K562 (cell line): Measurements from ENCODE around the gene CEP128. TPM values are rescaled to one million over a fixed set of nuclear protein-coding genes. Genes with fewer than 3 reads are reported as not detected.

Source experiments
- CBX2 ChIP-seq: fragments of 200-600 bp; sonication (generic); IDR thresholded peaks from one replicate; pipeline ENCODE4 v1.6.1; 2012; ENCODE audit warnings: mild to moderate bottlenecking, low read length, inconsistent platforms; ENCODE audit not compliant: insufficient read depth, poor library complexity, severe bottlenecking
- E2F6 ChIP-seq, 2 experiments: IDR thresholded peaks; 2 replicates each; pipeline ENCODE4 v1.6.1; 2011; ENCODE audit warnings: borderline replicate concordance in 1 of 2, control low read depth in 1 of 2, low read depth in 1 of 2, low read length in 1 of 2, mild to moderate bottlenecking in 1 of 2, mixed read lengths in 1 of 2, moderate library complexity in 1 of 2; ENCODE audit not compliant: insufficient read depth in 1 of 2, insufficient read length in 1 of 2, poor library complexity in 1 of 2, severe bottlenecking in 1 of 2; ENCODE audit errors: extremely low read depth in 1 of 2
- EHMT2 ChIP-seq: fragments of 450-650 bp; IDR thresholded peaks from 2 replicates; pipeline ENCODE4 v1.6.1; 2018; ENCODE audit warnings: antibody characterized with exemption
- GTF2B ChIP-seq: IDR thresholded peaks from 2 replicates; pipeline ENCODE4 v1.6.1; 2011; ENCODE audit not compliant: insufficient read length; ENCODE audit errors: extremely low read depth
- HMGN3 ChIP-seq: IDR thresholded peaks from 2 replicates; pipeline ENCODE4 v1.6.1; 2011; ENCODE audit warnings: borderline replicate concordance, low read depth, mild to moderate bottlenecking, mixed read lengths, low read length; ENCODE audit not compliant: insufficient read length; ENCODE audit errors: extremely low read depth
- HNRNPK ChIP-seq: fragments of 200-400 bp; formaldehyde crosslinking; IDR thresholded peaks from one replicate; pipeline ENCODE4 v1.6.1; 2018; ENCODE audit warnings: mild to moderate bottlenecking, low read depth, low read length; ENCODE audit not compliant: poor library complexity, severe bottlenecking
- MCM7 ChIP-seq, 2 experiments: fragments of 450-650 bp; IDR thresholded peaks; 2 replicates each; pipeline ENCODE4 v1.6.1; 2016 to 2018
- POLR2AphosphoS2 ChIP-seq: IDR thresholded peaks from 2 replicates; pipeline ENCODE4 v1.6.1; 2012; ENCODE audit warnings: low read length, improper control_type of control experiment
- RAD21 ChIP-seq, 2 experiments: fragments of 250-450 bp in 1 of 2; fragments of 450-650 bp in 1 of 2; sonication (Bioruptor Pico) in 1 of 2; formaldehyde crosslinking in 1 of 2; IDR thresholded peaks in 1 of 2; conservative IDR thresholded peaks in 1 of 2; 2 replicates each; pipeline versions ENCODE4 v1.4.0 to v1.8.0; 2020 to 2022; ENCODE audit warnings: mild to moderate bottlenecking in 2 of 2, moderate library complexity in 1 of 2
- REST ChIP-seq, 2 experiments: fragments of 450-650 bp; formaldehyde crosslinking in 1 of 2; IDR thresholded peaks; 2 replicates each; pipeline versions ENCODE4 v1.4.0 to v1.6.1; 2014 to 2020; ENCODE audit warnings: mild to moderate bottlenecking in 2 of 2, borderline replicate concordance in 1 of 2, low read depth in 1 of 2
- SAFB ChIP-seq: fragments of 200-400 bp; formaldehyde crosslinking; IDR thresholded peaks from 2 replicates; pipeline ENCODE4 v1.6.1; 2017; ENCODE audit warnings: low read depth, low read length, borderline replicate concordance
- SMARCB1 ChIP-seq: IDR thresholded peaks from 2 replicates; pipeline ENCODE4 v1.6.1; 2011; ENCODE audit warnings: improper control_type of control experiment, low read depth; ENCODE audit not compliant: insufficient read length
- SMC3 ChIP-seq: conservative IDR thresholded peaks from 2 replicates; pipeline ENCODE4 v1.6.1; 2011; ENCODE audit warnings: low read depth, low read length, improper control_type of control experiment; ENCODE audit not compliant: insufficient read depth
- STAG1 ChIP-seq: sonication (generic); formaldehyde crosslinking; IDR thresholded peaks from 2 replicates; pipeline ENCODE4 v1.5.0; 2020; ENCODE audit warnings: missing genetic modification reagents, borderline replicate concordance
- U2AF1 ChIP-seq: fragments of 200-400 bp; formaldehyde crosslinking; optimal IDR thresholded peaks from 2 replicates; pipeline ENCODE3; 2017; ENCODE audit warnings: mild to moderate bottlenecking, low read depth, low read length, moderate library complexity
- ZNF165 ChIP-seq: fragments of 250-450 bp; sonication (Bioruptor Pico); IDR thresholded peaks from 2 replicates; pipeline ENCODE4 v1.4.0; 2020; ENCODE audit warnings: borderline replicate concordance
- polyA plus RNA-seq, 8 experiments: library from polyadenylated mRNA; depleted of rRNA in 4 of 8; stranded (reverse) in 5 of 8; unstranded in 3 of 8; fragments of >200 nt; fragmentation: Nextera tagmentation in 2 of 8; fragmentation: Illumina TruSeq in 1 of 8; extraction: Ambion mirVana in 2 of 8; extraction: Trizol in 1 of 8; gene quantifications; 2 replicates each; pipeline versions ENCODE4 v1.2.1 to v1.2.3, GENCODE V29; 2011 to 2014; ENCODE audit warnings: inconsistent platforms in 1 of 8, missing spikeins in 1 of 8
- total RNA-seq, 7 experiments: library from RNA; depleted of rRNA in 6 of 7; stranded (reverse); fragments of >200 nt in 6 of 7; fragmentation: Illumina TruSeq in 2 of 7; extraction: Trizol in 2 of 7; gene quantifications; 2 replicates each; pipeline versions ENCODE4 v1.2.1 to v1.2.3, GENCODE V29; 2011 to 2021; ENCODE audit warnings: low replicate concordance in 1 of 7

CEP128 gene
- total and polyA plus RNA-seq, 9 of the 15 experiments (the other 6 are each of a cell fraction or from before 2014, with no cell fraction given), result 2.3 to 9.2 (median 4.6) TPM

GRCh38 chr14:80954687-80955299 lies 13.3 kb upstream of the CEP128 start (continued):
- peak; percentile 74 for TF ChIP-seq REST (IDR thresholded peaks at IDR 0.05; ENCODE audit: borderline replicate concordance)
- TF ChIP-seq REST (CRISPR knock-in tag; IDR thresholded peaks at IDR 0.05; ENCODE audit: low read depth), result no peak
- peak; percentile 67 for TF ChIP-seq SMC3
- TF ChIP-seq HNRNPK, result no peak
- TF ChIP-seq ZNF165 (CRISPR knock-in tag), result no peak
- no peak for TF ChIP-seq SMARCB1
- TF ChIP-seq EHMT2, result no peak
- TF ChIP-seq STAG1, result peak; percentile 44; the same call in 1 of the 2 replicates
- TF ChIP-seq MCM7 (IDR thresholded peaks at IDR 0.05), result no peak
- TF ChIP-seq POLR2AphosphoS2, result no peak
- TF ChIP-seq SAFB, result no peak
- peak; percentile 78 to 79 for TF ChIP-seq RAD21 (CRISPR knock-in tag; conservative IDR thresholded peaks at IDR 0.05 in 1 of 2, IDR thresholded peaks at IDR 0.05 in 1 of 2)
- TF ChIP-seq U2AF1, result no peak
- TF ChIP-seq GTF2B, result no peak
- TF ChIP-seq E2F6 (IDR thresholded peaks at IDR 0.05; ENCODE audit: borderline replicate concordance in 1 of 2, extremely low read depth in 1 of 2, insufficient read depth in 1 of 2, insufficient read length in 1 of 2, low read depth in 1 of 2, low read length in 1 of 2, poor library complexity in 1 of 2, severe bottlenecking in 1 of 2), result peak; percentile 21 to 27
- TF ChIP-seq HMGN3, result no peak
- no peak for TF ChIP-seq CBX2
